AG09309 (cell line): ENCODE measurements around the gene FADS3.

Source experiments
- DNase-seq: peaks from one replicate; pipeline ENCODE4 v3.0.0-alpha.2; 2010; ENCODE audit warnings: low read depth
- H3K4me3 ChIP-seq: 2 replicates; pipeline ENCODE4 v1.5.1; 2011; ENCODE audit warnings: mild to moderate bottlenecking, low read depth, low read length, moderate library complexity; ENCODE audit not compliant: control insufficient read depth
- TF ChIP-seq, protein P1 (sequence below): IDR thresholded peaks from 2 replicates; pipeline ENCODE4 v1.5.1; 2011; ENCODE audit warnings: mild to moderate bottlenecking, low read depth, low read length, inconsistent platforms; ENCODE audit not compliant: insufficient read depth, control insufficient read depth; ENCODE audit errors: missing control alignments

The FADS3 gene

DNA sequence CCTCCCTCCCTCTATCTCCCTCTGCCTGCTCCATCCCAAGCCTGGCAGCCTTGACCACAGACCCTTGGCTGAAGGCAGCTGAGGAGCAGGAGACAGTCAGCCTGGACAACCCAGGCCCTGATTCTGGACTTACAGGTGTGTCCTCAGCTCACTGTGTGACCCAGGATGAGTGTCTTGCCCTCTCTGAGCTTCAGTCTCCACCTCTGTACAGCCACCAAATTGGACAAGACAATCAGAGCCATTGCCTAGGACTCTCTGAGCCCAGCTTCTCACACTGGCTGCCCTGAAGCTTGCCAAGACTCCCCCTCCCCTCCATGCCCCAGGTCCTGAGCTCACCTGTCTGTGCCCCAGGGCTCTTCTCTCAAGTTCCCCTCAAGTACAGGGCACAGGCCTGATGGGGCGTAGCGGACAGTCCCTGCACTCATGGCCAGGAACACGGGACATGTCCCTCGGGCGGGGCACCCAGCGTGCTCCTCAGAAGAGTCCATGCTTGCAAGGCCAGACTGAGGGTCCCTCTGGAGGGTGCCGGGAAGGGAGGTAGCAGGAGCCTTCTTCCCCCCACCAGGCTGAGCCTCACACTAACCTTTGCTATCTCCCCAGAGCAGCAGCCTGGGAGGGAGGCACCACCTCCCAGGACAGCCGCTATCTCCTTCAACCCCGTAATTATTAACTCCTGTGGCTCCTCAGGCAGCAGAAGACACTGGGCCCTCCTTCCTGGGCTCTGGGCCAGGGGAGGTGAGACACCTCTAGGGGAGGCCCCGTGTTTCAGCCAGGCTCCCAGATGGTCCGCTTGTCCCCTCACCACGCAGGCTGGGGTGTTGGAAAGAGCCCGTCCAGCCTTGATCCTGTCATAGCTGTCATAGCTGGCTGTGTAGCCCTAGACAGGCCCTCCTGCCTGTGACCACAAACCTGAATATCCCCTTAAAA is 28.6 kb upstream of the FADS3 start:
- no peak overlapping the region for H3K4me3 ChIP-seq
- DNase-seq, result no peak
- TF ChIP-seq, protein P1, sequence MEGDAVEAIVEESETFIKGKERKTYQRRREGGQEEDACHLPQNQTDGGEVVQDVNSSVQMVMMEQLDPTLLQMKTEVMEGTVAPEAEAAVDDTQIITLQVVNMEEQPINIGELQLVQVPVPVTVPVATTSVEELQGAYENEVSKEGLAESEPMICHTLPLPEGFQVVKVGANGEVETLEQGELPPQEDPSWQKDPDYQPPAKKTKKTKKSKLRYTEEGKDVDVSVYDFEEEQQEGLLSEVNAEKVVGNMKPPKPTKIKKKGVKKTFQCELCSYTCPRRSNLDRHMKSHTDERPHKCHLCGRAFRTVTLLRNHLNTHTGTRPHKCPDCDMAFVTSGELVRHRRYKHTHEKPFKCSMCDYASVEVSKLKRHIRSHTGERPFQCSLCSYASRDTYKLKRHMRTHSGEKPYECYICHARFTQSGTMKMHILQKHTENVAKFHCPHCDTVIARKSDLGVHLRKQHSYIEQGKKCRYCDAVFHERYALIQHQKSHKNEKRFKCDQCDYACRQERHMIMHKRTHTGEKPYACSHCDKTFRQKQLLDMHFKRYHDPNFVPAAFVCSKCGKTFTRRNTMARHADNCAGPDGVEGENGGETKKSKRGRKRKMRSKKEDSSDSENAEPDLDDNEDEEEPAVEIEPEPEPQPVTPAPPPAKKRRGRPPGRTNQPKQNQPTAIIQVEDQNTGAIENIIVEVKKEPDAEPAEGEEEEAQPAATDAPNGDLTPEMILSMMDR, result no peak

DNA sequence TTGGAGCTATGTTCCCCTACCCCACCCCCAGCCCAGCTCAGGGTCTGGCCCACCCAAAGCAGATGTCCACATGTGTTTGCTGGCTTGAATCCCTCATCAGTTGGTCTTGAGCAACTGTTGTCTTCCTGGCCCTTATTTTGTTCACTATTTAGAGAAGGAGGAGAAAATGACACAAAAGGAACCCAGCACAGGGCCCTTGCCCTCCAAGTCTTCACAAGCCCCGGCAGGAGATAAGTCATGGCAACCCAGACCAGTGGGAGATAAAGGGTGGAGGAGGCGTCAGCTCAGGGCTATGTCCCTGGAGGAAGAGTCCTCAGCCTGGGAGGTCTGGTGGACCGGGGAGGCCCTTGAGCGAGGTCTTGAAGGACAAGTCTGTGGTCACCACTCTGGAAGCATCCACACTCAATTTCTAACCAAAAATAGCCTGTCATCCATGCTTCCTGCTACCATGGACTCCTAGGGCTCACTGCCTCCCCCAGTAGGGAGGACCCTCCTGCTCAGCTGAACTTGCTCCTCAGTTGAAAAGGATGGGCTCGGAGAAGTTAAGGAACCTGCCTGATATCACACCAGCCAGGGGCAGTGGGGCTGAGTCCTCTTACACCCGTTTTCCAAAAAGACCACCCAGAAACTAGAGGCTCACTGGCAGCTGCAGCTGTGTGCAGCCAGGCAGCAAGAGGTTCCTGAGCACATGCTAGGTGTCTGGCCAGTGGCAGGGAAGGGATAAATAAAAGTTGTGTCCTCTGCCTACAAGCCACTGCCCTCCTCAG is 27.8 kb upstream of the FADS3 start:
- no peak for DNase-seq
- TF ChIP-seq, protein P1, result no peak
- H3K4me3 ChIP-seq, result no peak overlapping the region

DNA sequence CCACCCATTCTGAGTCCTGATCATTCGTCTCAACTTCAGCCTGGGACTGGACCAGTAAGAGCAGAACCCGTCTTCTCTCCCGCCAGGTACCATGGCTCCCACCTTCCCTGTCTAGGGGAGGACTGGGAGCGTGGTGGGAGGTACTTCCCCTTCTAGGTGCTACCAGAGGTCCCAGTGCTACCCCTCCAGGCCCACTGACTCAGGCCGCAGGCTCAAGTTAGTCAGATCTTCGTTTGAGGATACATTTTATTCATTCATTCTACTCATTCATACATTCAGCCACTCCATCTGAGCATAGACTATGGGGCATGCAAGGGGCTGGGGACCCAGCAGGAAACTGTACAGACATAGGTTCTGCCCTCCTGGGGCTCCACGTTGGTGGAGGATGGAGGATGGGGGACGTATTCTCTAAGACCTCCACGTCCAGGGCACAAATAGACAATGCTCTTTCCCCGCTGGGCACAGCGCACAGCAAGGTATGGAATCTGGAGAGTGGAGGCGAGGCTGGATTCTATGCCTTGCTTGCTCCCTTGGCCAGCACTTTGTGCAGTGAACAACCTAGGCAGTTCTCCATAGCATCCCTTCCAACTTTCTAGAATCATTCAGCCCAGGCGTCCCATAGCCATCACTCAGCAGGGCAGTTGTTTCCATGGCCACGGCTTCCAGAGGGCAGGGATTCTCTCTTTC is 27.0 kb upstream of the FADS3 start:
- no peak for DNase-seq
- H3K4me3 ChIP-seq, result no peak overlapping the region
- TF ChIP-seq, protein P1, result no peak

DNA sequence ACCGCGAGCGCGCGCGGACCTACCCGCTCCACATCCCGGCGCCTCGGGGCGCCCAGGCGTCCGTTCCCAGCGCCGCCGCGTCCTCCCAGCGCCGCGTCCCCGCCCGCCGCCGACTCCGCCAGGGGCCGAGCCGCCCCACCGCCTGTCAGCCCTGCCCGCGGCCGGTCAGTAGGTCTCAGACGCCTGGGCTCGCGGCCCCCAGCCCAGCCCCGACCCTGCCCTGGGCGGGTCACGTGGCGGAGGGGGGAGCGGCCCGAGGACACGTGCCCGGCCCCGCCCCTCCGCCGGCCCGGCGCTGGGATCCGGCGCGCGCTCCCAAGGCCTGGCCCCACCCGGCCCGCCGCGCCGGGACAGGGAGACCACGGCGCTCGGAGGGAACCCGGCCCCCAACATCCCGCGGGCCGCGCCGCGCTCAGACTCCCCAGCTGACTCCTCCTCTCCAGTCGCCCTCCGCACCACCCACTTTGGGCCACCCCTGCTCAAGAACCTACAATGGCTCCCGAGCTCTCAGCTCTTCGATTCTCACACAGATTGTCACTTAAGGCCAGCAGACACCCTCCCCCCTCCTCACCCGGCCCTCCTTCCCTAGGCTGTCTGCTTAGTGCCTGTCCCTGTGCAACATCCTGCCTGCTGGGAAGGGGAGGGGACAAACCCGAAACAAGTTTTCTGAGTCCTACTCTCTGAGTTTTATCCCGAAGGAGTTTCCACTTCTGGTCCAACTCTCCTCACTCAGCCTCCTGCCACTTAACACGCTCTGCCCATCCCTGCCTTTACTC is 26.2 kb upstream of the FADS3 start, which contains the start of gene RAB3IL1:
Gene RAB3IL1 (minus strand): TSS at position 233 of the 776 bp plus-strand sequence. CDS start 199 bp downstream, at position 34.
- peak within 1 kb of the TSS; percentile 71 for H3K4me3 ChIP-seq
- TF ChIP-seq, protein P1, result no peak
- no peak for DNase-seq

DNA sequence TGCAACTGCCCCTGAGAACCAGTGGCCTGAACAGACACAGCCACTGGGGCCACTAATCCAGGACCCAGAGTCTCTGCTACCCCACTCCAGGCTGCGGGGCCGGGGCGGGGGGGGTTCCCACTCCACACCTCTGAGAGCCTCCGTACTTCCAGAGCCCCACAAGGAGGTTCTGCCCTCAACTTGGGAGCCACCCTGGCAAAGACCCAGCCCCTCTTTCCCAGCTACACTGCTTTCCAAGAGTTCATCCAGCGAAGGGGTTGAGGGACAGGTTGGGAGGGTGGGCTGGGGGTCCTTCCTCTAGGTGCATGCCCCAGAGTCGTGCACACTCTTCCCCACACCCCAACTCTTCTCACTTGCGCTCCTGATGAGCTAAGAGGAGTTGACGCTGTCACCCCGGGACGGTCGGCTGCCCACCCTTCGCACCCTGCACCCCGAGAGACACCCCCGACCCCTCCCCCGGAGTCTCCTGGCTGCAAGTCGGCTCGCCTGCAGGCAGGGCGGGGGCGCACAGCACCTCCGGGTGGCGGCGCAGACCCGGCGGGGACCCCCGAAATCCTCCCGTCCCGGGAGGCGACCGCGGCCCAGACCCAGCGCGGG is 25.5 kb upstream of the FADS3 start:
- DNase-seq, result no peak
- peak overlapping the region; percentile 71 for H3K4me3 ChIP-seq
- TF ChIP-seq, protein P1, result no peak
